Measurements from ENCODE around the gene ZNF608.

ZNF608 gene

DNA sequence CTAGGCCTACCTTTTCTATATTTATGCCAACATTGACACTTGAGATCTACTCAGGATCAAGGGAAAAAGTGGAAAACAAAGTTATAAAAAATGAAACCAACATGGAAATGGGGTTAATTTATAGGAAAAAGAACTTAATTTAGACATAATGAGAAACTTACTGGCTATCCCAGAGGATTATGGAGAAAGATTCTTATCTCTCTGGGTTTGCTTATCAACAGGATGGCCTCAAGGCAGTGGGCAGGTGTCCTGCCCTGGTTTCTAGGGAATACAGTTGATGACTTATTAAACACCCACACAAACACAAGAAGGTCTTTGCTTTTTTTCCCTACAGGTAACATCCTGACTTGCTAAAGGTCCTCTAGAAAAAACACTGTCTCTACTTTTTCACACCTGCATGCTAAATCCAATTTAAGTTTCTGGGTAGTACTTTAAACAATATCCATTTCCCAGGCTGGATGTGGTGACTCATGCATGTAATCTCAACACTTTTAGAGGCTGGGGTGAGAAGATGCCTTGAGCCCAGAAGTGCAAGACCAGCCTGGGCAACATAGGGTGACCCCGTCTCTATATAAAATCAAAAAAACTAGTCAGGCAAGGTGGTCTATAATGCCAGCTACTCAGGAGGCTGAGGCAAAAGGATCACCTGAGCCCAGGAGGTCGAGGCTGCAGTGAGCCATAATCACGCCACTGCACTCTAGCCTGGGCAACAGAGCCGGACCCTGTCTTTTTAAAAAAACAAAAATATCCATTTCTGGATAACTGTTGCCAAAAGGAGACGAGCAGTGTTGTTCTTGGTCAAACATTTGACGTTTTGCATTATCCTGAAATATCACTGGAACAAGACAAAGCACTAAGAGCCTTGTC lies 6.6 kb upstream of the ZNF608 start:
- no peak for DNase-seq

DNA sequence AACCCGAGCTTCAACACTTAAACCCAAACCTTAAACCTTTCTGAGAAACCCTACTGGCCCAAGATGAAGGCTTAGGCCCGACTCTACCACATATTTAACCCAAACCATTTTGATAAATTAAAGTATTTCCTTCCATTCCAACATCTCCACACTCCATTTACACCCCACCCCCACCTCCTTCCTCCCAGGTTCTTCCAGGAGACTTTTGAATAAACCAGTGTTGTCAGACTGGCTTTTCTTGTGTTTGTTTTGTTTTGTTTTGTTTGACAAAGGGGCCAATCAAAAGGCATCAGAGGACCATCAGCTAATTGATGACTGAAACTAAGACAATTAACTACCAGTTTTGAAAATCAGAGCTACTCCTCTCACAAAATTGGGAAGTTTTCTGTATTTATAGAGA lies 4.6 kb upstream of the ZNF608 start:
- DNase-seq: no peak

DNA sequence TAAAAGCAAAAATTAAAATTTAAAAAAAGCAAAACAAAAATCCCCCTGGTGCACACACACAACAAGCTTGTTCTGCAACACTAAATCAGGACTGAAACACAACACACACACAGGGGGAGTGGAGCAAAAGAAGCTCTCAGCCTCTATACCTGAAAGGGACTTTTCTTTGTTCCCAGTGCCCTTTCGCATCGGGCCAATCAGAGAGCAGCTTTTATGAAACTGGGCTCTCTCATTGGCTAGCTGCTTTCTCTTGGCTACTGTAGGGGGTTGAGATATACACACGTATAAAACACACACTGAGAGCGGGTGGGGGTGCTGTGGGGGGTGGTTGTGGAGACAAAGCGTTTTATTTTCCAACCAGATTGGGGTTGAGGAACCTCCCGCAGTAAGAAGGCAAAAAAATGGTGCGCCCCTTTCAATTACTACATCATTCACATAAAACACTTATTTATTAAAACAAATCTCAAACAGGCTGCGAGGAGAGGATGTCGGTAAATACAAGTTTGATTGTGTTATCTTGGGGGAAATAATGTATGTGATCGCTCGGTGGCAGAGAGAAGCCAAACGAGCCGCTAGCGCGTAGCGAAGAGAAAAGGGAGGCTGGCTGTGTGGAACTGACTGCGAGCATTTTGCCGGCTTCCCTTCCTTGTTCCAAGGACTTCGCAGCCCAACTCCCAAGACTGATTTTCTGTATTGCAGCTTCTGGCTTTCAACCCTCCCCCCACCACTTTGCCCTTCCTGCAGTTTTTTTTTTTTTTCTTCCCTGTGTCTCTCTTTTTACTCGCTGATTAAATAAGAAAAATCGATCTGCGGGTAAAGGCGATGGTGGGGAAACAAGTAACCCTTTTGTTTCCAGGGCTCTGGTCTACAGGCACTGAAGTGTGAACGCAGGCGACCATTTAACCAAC lies 2.5 kb upstream of the ZNF608 start:
- DNase-seq: peak; percentile 87

DNA sequence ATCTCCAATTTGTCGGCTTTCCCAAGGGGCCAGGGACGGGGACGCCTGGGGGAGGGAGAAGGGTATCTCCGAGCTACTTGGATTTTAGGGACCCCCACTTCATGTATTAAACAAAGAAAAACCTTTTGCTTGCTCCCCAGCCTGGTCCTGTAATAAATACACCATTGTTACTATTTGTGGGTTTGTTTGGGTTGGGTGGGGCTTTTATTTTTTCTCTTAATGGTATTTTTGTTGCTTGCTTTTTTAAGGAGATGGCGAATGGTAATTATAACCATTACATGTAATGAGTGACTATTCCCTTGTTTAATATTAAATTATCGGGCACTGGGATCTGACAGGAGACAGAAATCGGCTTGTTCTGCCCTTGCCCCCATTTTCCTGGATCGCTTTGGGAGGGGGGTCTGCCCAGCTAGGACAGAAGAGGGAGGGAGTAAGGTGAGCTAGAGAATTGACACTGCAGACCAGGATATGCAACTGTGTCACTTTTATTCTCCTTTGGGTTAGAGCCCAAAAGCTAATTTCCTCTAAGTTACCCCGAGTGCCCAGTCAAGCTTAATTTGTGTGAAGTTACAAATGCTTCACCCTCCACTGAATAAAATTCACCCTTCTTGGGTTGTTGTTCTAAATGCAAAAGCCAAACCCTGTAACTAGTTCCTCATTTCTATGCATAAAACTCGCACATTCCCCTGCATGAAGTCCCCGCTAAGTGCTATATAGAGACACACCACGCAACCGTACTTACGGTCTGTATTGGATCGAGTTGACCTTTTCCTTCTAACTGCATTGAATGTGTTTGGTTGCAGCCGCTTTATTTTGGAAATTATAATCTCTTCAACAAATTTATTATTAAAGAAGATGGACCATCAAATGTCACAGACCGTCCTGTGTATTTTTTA lies 1.6 kb upstream of the ZNF608 start:
- peak; percentile 36 for DNase-seq

DNA sequence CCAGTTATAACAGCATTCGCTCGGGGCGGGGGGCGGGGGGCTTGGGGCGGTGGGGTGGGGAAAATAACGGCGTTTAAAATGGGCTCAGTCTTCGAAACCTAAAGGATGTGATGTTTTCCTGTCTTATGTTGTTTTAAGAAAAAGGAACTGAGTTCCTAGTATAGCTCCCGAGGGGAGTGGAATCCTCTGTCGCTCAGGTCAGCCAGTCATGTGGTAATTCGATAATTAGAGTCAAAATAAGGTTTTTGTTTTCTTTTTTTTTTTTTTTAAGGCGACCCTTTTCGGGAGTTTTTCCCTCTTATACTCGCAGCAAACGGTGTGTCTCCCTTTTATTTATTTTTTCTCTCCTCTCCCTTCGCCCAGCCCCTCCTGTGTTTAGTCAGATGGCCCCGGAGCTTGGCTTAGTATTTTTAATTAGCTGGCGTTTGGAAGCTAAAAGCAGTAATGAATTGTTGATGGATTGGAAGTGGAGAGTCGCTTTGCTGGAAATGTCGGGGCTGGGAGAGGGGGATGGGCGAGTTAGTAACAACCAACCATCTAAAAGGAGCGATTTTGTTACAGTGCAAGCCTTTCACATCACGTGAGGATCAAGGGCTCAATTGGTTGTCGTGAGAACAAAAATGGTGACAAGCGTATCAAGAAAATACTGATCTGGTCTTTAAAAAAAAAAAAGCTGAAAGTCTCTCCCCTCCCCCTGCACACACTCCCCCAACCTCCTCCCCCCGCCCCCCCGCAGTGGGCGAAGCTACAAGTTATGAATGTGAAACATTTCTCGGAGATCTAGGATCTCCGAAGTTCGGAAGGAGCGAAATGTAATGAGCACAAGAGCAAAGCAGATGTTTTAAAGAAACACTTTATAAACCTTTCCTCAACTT lies 714 bp upstream of the ZNF608 start:
- peak; percentile 87 for DNase-seq

DNA sequence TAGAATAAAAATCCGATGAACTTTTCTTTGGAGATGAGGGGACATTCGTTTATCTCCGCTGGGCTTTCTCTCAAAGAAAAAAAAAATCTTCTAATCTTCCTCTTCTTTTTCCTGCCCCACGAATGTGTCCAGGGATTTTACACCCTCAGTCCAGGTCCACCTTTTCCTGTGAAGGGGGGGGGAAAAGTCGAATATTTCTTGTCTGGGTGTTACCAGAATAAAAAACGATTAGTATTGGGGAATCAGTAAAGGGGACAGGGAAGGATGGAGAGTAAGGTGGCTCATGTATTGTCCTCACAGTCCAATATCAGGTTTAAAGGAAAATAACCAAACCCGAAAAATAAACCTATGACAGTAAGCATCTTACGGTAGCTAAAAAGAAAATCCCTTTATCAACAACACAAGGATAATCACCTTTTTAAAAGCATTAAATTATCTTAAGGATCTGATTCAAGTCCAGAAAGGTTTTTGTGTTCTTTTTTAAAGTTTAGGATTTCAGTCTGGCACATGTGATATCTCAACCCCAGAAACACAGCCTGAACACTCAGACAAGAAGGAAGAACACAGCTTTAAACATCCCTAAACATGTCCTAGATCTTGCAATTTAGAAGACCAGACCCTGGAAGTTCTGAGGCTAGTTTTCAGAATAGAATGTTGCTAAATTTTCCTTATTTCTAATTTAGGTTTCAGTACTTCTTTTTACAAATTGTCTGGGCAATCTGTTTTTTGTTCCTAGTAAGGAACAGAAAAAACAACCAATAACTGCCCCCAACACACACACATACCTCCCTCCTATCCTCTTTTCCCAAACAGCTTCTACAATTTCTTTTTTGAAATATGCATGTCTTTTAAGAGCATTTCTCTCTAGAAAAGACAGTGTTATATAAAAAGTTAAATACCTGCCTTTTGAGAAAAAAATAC lies 1.2 kb downstream of the ZNF608 start:
- DNase-seq: peak; percentile 7

DNA sequence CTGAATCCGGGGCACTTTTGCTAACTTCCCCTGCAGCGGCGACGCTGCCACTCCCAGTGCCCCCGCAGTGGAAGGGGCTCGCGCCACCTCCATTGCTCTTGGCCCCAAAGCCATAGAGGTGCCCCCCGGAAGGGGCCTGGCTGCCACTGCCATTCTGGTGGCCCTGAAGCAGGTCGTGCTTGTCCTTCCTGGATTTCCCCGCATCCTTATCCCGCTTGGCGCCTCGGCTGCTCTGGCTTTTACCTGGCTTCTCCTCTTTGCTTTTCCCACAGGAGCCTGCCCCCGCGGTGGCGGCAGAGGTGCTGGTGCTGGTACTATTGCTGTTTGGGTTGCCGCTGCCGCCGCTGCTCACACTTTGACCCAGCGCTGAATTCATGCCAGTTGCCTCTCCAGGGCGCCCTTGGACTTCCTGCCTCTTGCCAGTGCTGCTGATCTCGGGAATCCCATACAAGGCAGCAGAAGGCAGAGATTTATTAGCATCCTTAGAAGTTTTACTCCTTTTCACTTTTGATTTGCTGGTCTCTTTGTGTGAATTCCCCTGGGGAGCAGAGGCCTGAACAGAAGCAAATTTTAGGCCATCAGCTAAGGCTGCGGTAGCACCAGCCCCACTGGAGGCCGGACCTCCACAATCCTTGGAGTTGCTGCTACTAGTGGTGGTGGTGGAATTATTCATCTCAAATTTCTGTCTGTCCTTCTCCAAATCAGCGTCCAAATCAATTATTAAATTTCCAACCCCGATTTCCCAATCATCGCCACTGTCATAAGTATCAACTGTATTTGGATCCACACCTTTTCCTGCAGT lies 2.1 kb downstream of the ZNF608 start:
- peak; percentile 68 for DNase-seq

DNA sequence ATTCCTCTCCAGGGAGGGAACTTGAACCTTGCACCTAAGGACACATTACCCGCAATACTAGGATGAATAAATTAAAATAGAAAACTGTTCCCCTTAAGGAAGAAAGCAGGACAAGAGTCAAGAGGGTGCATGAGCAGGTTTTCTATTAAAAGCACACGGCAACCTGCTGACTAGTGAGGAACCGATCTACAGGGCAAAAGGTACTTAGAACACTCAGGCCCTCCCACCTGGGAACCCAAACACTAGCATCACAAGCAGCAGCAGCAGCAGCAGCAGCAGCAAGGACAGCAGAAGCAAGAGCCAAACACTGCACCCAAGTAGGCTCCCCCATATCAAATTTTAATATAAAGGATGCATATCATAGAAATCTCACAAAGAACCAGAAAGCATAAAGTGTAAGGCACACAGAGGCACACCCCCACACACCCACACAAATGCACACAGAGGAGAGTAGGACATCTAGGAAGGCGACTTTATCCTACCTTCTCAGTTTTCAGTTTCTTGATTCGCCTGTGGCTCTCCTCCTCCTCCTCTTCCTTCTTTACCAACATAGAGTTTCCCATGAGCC lies 2.8 kb downstream of the ZNF608 start:
- no peak for DNase-seq

DNA sequence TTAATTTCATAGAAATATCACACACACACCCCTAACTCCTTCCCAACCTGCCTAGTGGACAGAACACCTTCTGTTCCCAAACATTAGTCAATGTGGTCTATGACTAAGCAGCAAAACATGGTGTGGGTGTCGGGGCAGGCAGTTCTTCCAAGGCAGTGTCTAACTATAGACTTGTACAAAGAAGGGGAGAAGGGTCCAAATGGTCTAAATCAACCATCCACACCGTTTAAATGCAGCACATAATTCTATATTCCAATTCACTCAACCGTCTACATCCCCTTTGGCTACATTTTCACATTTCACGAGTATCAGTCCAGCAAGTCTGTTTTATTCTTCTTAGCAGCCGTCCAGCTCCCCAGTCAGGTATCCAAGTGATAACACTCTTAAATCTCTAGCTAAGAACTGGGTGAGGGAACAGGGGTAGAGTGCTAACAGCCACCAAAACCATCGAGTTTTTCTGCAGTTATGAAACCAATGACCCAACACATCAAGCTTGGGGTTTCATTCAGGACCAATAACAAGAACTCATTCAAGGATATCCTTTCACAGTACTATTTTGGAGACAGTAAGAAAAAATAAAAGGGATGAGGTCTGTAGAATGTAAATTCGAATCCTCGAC lies 3.3 kb downstream of the ZNF608 start:
- DNase-seq: peak; percentile 80

DNA sequence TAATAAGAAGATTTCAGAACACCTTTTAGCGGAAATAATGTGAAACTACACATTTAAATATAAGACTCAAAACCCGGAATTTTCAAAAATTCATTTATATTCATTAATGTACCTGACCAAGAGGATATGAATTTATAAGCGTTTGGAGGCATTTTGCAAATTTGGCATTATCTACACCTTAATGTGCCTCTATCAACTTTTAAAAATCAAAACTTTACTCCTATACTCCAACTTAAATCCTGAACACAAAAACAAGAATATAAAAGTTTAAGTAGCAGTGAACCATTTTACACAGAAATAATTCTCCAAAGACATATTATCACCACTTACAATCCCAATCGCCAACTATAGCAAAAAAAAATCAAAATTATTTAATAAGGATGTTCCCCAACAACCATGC lies 3.9 kb downstream of the ZNF608 start:
- no peak for DNase-seq

DNA sequence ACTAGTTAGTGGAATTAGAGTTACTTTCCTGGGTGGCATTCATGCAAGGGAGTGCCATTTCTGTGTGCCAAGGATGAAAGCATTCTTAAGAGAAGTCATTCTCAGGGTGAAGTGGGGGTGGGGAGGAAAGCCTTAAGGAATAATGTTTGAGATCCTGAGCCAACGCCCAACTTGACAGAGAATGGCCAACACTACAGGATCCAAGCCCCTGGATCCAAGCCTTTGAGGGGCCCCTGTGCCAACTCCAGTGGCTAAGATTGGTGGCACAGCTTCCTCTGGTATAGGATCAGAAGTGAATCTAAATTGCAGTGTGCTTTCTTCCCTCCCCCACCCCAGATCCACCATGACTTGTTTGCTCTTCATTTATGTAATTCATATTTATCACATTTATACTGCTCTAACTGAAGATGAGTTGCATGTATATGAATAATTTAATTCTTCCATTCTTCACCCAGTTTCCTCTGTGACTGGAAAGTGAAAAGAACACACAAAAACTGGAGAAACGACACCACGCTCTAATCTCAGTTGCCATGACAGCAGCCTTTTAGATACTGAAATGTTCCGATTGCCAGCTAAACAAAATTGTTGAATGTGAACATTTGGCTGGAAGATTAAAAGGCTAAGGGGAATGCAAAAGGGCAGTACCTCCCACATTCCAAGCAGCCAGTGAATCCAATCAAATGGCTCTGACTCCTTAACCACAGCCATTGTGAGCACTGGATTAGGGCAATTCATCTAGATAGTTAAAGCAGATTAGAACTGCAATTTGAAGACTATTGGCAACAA lies 4.5 kb downstream of the ZNF608 start:
- DNase-seq: peak; percentile 94

DNA sequence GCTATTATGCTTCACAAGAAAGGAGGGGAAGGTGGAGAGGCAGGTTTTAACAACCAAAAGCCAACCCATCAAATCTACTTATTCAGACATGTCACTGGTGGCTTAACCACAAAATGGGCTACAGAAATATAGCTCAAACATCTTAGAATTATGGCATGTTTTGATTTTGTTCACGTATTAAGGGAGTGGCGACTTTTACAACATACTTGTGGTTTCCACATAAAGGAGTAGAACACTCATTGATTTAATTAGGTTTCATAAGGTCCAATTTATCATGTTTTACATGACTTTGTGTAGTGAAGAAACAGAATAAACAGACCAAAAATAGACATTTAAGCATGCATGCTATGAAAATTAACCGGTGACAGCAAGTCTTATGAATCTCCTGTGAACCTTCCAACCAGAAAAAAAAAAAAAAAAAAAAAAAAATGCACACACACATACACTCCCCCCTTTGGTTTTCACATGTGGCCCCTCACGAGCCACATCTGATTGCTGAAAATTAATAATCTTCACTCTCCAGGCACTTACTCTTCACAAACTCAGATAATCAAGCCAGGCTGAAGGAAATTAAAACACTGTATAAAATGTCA lies 5.4 kb downstream of the ZNF608 start:
- DNase-seq: peak; percentile 69

DNA sequence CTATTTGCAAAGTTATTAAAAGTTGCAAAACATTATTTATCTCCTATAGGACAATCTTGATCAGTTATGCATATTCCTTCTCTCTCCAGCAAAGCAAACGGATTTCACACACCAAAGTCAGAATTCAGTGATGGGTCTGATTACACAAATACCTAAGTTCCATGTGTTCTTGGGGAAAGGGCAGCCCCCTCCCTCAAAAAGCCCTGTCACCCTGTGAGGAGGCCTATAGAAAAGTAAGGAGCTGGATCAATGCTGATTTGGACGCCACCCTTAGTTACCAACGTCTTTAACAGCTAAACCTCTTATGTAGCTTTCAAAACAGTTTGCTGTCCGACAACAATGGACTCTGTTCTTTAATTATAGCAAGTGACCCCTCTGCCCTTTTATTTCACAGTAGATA lies 6.4 kb downstream of the ZNF608 start:
- no peak for DNase-seq

DNA sequence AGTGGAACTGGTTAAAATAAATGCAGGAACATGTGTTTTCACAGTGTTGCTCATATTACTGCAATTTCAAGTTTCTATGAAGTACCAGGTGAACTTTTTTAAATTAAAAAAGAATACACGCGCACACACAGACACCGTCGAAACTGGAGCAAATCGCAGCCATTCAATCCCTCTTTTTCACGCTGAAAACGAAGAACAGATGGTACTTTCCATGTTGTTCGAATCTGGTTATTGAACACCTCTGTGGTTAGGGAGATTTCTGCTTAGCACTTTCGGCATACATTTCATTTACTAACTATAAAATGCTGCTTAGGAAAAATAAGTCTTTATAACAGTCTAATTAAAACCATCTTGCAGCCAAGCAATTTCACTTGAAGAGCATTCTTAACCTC lies 6.8 kb downstream of the ZNF608 start:
- DNase-seq: no peak

DNA sequence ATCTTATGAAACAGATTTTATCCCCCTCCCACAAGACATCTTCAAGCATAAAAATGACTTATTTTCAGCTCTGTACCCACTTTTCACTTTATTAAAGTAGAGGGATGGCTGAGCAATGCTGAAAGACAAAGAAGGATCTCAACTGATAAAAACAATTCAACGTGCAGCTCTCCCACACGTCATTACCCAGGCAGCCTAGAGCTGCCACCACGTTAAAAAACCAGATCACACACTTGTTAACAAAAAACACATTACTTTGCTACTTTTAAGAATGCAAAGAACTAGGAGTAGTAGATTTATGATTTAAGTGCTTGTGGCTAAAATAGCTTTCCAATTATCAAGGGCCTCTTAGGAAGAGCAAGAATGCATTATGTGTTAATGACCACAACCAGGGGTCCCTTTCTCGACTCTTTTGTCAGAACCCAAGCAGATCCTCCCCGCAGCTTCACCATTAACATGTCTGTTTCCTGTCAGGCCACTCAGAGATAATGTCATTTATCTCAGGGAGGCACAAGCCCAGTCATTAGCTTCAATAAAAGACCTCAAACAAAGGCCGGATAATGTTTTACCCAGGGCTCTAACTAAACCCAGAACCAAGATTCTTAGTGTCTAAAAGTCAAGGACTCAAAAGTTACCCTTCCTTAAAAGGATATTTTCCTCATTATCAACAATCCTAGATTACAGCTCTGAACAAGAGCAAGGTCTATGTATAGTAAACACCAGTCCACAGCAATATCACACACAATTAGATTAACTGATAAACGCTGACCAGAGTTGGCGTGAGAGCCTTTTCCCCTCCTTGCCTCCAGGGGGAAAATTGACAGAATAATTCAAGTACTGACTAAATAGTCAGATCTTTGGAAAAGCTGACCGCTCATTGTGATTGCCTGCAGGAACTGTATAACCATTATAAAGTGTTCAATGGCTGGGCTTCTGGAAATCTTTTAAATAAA lies 7.5 kb downstream of the ZNF608 start:
- DNase-seq: no peak

DNA sequence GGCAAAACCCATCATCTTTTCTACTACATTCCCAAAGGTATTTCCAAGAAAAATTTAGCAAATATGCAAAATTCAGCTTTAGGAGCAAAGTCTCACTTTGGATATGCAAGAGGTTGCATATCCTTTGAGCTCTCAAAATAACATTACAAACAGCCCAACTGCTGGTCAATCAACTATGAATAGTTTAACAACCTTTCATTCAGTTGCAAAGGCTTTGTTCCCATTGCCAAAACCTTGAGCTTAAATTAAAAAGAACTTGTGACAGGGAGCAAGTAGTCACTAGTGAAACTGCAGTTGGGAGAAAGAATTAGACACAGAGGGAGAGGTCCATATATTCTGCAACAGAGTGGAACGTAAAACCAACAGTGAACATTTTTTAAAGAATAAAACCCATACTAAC lies 8.8 kb downstream of the ZNF608 start:
- no peak for DNase-seq

DNA sequence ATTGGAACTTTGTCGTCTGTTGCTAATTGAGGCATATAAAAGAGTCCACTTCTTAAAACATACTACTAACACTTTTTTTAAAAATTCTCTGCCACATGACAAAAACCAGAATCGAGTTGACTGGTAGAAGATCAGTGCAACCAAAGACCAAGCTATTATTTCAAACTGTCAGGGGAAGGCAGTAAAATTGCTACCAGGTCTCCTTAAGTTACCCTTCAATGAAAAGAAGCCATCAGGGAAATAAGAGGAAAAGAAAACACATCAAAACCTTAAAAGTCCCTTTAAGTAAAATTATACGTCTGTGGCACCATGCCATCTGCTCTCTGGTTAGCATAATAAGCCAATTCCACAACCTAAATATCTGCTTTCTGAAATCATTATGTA lies 9.6 kb downstream of the ZNF608 start:
- DNase-seq: no peak
